Left ventricle myocardium inferior (tissue), 1 donor: ENCODE results near the gene MRPL47. TPM values are rescaled to one million over a fixed set of nuclear protein-coding genes. Genes with fewer than 3 reads are reported as not detected.

Experiments
- DNase-seq: peaks from one replicate; pipeline ENCODE4 v3.0.0-alpha.2; 2020
- H3K27ac ChIP-seq: fragments of 200-600 bp; replicated peaks from 2 replicates; pipeline ENCODE4 v1.8.0; 2021
- H3K27me3 ChIP-seq: fragments of 200-600 bp; 2 replicates; pipeline ENCODE4 v1.8.0; 2021; ENCODE audit warnings: low read depth
- H3K36me3 ChIP-seq: fragments of 200-600 bp; 2 replicates; pipeline ENCODE4 v1.8.0; 2021
- H3K4me1 ChIP-seq: fragments of 200-600 bp; 2 replicates; pipeline ENCODE4 v1.8.0; 2021
- H3K4me3 ChIP-seq: fragments of 200-600 bp; 2 replicates; pipeline ENCODE4 v1.8.0; 2021; ENCODE audit warnings: mild to moderate bottlenecking, moderate library complexity
- H3K9me3 ChIP-seq: fragments of 200-600 bp; replicated peaks from 2 replicates; pipeline ENCODE4 v1.8.0; 2021
- CTCF ChIP-seq: fragments of 200-600 bp; IDR thresholded peaks from 2 replicates; pipeline ENCODE4 v1.8.0; 2021; ENCODE audit warnings: antibody characterized with exemption, mild to moderate bottlenecking, borderline replicate concordance
- intact Hi-C: fragments of 100-400 bp; cut with micrococcal nuclease; formaldehyde crosslinking; loops from one replicate; pipeline ENCODE4 v1.11.0; 2022
- total RNA-seq: library from RNA; stranded (reverse); fragmentation: NEBNext Ultra II Directional; extraction: Animal tissue kit (Norgen Biotek cat#: 25700); gene quantifications from one replicate; pipeline ENCODE4 v1.2.1, GENCODE V29; 2021
- donor health status: DM: no; HTN: yes; CAD: no; lungs with severe emphysema.

MRPL47 gene
- total RNA-seq, 1 donor from 2014 or later = 45.1 TPM

GRCh38 chr3:179542375-179542774 is 62.1 kb downstream of the MRPL47 start:
- H3K9me3 ChIP-seq = no peaks in the 10 kb centered on the region
- H3K4me3 ChIP-seq = no peak overlapping the region
- no peaks in the 10 kb centered on the region for H3K36me3 ChIP-seq
- H3K27ac ChIP-seq = no peak overlapping the region
- intact Hi-C loops = no loop called here
- no peaks in the 10 kb centered on the region for H3K27me3 ChIP-seq
- H3K4me1 ChIP-seq = no peaks in the 10 kb centered on the region
- DNase-seq = no peak
- no peak for TF ChIP-seq CTCF

DNA sequence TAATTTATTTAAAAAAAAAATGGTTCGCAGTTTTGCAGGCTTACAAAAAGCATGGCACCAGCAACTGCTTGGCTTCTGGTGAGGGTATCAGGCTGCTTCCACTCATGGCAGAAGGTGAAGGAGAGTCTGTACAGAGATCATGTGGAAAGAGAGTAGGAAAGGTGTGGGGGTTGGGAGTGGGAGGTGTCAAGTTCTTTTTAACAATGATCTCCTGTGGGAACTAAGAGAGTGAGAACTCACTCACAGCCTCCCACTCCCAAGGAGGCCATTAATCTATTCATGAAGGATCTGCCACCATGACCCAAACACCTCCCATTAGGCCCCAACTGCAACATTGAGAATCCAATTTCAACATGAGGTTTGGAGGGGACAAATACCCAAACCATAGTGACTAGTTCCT is 62.8 kb downstream of the MRPL47 start:
- H3K9me3 ChIP-seq = no peaks in the 10 kb centered on the region
- H3K4me3 ChIP-seq = no peak overlapping the region
- no peaks in the 10 kb centered on the region for H3K4me1 ChIP-seq
- TF ChIP-seq CTCF = no peak
- H3K36me3 ChIP-seq = no peaks in the 10 kb centered on the region
- intact Hi-C loops = no loop called here
- H3K27ac ChIP-seq = no peak overlapping the region
- no peak for DNase-seq
- no peaks in the 10 kb centered on the region for H3K27me3 ChIP-seq

DNA sequence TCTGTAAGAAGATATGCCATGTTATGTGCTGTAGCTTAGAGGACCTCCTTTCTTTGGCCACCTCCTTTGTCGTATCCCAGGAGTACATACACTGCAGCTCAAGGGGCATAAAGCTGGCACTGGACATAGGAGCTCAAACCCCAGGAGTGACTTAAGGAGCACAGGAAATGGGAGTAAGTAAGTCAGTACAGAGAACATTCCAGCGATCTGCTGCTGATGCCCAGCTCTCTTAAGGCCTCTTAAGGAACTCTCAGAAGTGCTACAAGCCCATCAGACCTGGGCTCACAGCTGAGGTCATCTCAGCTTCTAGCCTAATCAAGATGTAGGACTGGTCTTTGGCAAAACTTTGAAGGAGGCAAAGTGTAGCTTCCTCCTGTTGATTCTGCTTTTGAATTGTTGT is 63.3 kb downstream of the MRPL47 start:
- Histone ChIP-seq H3K27ac (no peak overlapping the region), H3K4me3 (no peak overlapping the region)
- intact Hi-C loops = no loop called here

More for the DNA sequence above, 63.3 kb downstream of the MRPL47 start:
- Histone ChIP-seq H3K36me3 (no peaks in the 10 kb centered on the region), H3K27me3 (no peaks in the 10 kb centered on the region), H3K4me1 (no peaks in the 10 kb centered on the region), H3K9me3 (no peaks in the 10 kb centered on the region)
- TF ChIP-seq CTCF = no peak
- DNase-seq = no peak

Other genes with a start within 250 kb of the MRPL47 start
- 11.9 TPM for gene GNB4, start 153.2 kb downstream of the MRPL47 start, total RNA-seq
- gene ACTL6A, start 41.7 kb downstream of the MRPL47 start, total RNA-seq = 22.6 TPM
- gene NDUFB5, start 156 bp upstream of the MRPL47 start, total RNA-seq = 365 TPM
- 162 TPM for gene USP13, start 48.4 kb upstream of the MRPL47 start, total RNA-seq